Upper lobe of left lung (tissue), 4 donors: Measurements from ENCODE around the gene SOX10.

ENCODE experiments used
- EP300 ChIP-seq, 4 donors: sonication (generic); formaldehyde crosslinking; IDR thresholded peaks; one replicate each; pipeline ENCODE4 v1.5.1; 2017; ENCODE audit warnings: antibody characterized with exemption in 4 of 4, control low read depth in 2 of 4
- POLR2A ChIP-seq, 4 donors: fragments of 450-650 bp; IDR thresholded peaks; one replicate each; pipeline ENCODE4 v1.5.1; 2016 to 2017; ENCODE audit warnings: antibody characterized with exemption in 4 of 4, mild to moderate bottlenecking in 2 of 4
- POLR2AphosphoS5 ChIP-seq, 2 donors: sonication (generic); formaldehyde crosslinking; IDR thresholded peaks; one replicate each; pipeline ENCODE4 v1.5.1; 2017; ENCODE audit warnings: antibody characterized with exemption in 2 of 2
- TF ChIP-seq, protein P1 (sequence below), 6 experiments: fragments of 450-650 bp in 4 of 6; fragments of 200-600 bp in 2 of 6; sonication (generic) in 2 of 6; IDR thresholded peaks; one replicate each; pipeline ENCODE4 v1.5.1; 2016 to 2019; ENCODE audit warnings: antibody characterized with exemption in 6 of 6

DNA sequence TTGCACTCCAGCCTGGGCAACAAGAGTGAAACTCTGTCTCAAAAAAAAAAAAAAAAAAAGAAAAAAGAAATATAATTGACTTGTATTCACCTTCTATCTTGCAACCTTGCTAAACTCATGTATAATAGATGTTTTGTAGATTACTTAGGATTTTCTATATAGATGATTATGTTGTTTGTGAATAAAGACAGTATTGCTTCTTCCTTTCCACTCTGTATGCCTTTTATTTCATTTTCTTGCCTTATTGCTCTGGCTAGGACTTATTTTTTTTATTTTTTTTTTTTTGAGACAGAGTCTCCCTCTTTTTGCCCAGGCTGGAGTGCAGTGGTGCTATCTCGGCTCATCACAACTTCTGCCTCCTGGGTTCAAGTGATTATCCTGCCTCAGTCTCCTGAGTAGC lies 29.7 kb upstream of the SOX10 start:
- TF ChIP-seq, protein P1, sequence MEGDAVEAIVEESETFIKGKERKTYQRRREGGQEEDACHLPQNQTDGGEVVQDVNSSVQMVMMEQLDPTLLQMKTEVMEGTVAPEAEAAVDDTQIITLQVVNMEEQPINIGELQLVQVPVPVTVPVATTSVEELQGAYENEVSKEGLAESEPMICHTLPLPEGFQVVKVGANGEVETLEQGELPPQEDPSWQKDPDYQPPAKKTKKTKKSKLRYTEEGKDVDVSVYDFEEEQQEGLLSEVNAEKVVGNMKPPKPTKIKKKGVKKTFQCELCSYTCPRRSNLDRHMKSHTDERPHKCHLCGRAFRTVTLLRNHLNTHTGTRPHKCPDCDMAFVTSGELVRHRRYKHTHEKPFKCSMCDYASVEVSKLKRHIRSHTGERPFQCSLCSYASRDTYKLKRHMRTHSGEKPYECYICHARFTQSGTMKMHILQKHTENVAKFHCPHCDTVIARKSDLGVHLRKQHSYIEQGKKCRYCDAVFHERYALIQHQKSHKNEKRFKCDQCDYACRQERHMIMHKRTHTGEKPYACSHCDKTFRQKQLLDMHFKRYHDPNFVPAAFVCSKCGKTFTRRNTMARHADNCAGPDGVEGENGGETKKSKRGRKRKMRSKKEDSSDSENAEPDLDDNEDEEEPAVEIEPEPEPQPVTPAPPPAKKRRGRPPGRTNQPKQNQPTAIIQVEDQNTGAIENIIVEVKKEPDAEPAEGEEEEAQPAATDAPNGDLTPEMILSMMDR (IDR thresholded peaks at IDR 0.05), result no peak
- TF ChIP-seq POLR2AphosphoS5 (IDR thresholded peaks at IDR 0.05) (no peak), POLR2A (IDR thresholded peaks at IDR 0.05) (no peak), EP300 (IDR thresholded peaks at IDR 0.05) (no peak)
